HuH-7.5 (cell line): ENCODE measurements around the gene PPFIA2.

ENCODE experiments used
- DNase-seq: peaks from one replicate; pipeline ENCODE4 v3.0.0; 2011; ENCODE audit warnings: low spot score

The PPFIA2 gene

GRCh38 chr12:81759190-81760051, at the start of gene PPFIA2:
PPFIA2 (minus strand) TSS chr12:81759350.
- no peak for DNase-seq

- DNase-seq: no peak
Observed at GRCh38 chr12:81800298-81801148, 41.4 kb upstream of the PPFIA2 start.

GRCh38 chr12:81798294-81798693, 39.1 kb upstream of the PPFIA2 start:
- no peak for DNase-seq

- no peak for DNase-seq
Observed at GRCh38 chr12:81797100-81797499, 38.0 kb upstream of the PPFIA2 start.

GRCh38 chr12:81792666-81793065, 33.5 kb upstream of the PPFIA2 start:
- DNase-seq: no peak

GRCh38 chr12:81779216-81779615, 20.1 kb upstream of the PPFIA2 start:
- no peak for DNase-seq

GRCh38 chr12:81778719-81779118, 19.6 kb upstream of the PPFIA2 start:
- no peak for DNase-seq

GRCh38 chr12:81758421-81759189, 545 bp downstream of the PPFIA2 start:
- DNase-seq: no peak

GRCh38 chr12:81757731-81758365, 1.3 kb downstream of the PPFIA2 start:
- DNase-seq: no peak

GRCh38 chr12:81729781-81730180, 29.4 kb downstream of the PPFIA2 start:
- no peak for DNase-seq

- DNase-seq: no peak
Observed at GRCh38 chr12:81727391-81727790, 31.8 kb downstream of the PPFIA2 start.

- DNase-seq: no peak
Observed at GRCh38 chr12:81726634-81727033, 32.5 kb downstream of the PPFIA2 start.

- DNase-seq: no peak
Observed at GRCh38 chr12:81723361-81723760, 35.8 kb downstream of the PPFIA2 start.

- DNase-seq: no peak
Observed at GRCh38 chr12:81722004-81722403, 37.1 kb downstream of the PPFIA2 start.

- DNase-seq: no peak
Observed at GRCh38 chr12:81718616-81719015, 40.5 kb downstream of the PPFIA2 start.

- DNase-seq: no peak
Observed at GRCh38 chr12:81712536-81712935, 46.6 kb downstream of the PPFIA2 start.

- no peak for DNase-seq
Observed at GRCh38 chr12:81705586-81705985, 53.6 kb downstream of the PPFIA2 start.

- no peak for DNase-seq
Observed at GRCh38 chr12:81699551-81699950, 59.6 kb downstream of the PPFIA2 start.

- DNase-seq: no peak
Observed at GRCh38 chr12:81692008-81692407, 67.1 kb downstream of the PPFIA2 start.

GRCh38 chr12:81683881-81684280, 75.3 kb downstream of the PPFIA2 start:
- no peak for DNase-seq

GRCh38 chr12:81679614-81680013, 79.5 kb downstream of the PPFIA2 start:
- DNase-seq: no peak

GRCh38 chr12:81670759-81671158, 88.4 kb downstream of the PPFIA2 start:
- no peak for DNase-seq
